ENCODE results near the gene ASXL1.

- no peak for TF ChIP-seq POLR2AphosphoS5 (IDR thresholded peaks at IDR 0.05; ENCODE audit: insufficient read depth in 1 of 2, low read depth in 1 of 2)
- TF ChIP-seq, protein P1, sequence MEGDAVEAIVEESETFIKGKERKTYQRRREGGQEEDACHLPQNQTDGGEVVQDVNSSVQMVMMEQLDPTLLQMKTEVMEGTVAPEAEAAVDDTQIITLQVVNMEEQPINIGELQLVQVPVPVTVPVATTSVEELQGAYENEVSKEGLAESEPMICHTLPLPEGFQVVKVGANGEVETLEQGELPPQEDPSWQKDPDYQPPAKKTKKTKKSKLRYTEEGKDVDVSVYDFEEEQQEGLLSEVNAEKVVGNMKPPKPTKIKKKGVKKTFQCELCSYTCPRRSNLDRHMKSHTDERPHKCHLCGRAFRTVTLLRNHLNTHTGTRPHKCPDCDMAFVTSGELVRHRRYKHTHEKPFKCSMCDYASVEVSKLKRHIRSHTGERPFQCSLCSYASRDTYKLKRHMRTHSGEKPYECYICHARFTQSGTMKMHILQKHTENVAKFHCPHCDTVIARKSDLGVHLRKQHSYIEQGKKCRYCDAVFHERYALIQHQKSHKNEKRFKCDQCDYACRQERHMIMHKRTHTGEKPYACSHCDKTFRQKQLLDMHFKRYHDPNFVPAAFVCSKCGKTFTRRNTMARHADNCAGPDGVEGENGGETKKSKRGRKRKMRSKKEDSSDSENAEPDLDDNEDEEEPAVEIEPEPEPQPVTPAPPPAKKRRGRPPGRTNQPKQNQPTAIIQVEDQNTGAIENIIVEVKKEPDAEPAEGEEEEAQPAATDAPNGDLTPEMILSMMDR (IDR thresholded peaks at IDR 0.05), result no peak
Observed at GRCh38 chr20:32439132-32439829, 81.2 kb downstream of the ASXL1 start.
